Large intestine (tissue), 3 donors: Measurements from ENCODE around the gene MTREX. TPM values are rescaled to one million over a fixed set of nuclear protein-coding genes. Genes with fewer than 3 reads are reported as not detected.
A peak's percentile ranks its signal among the peaks of the same experiment; 100 is the strongest.

Experiments used
- DNase-seq, 2 donors: peaks; one replicate each; pipeline versions ENCODE4 v3.0.0 to v3.0.0-alpha.2; 2013
- H3K27ac ChIP-seq: one replicate; pipeline ENCODE4 v1.5.1; 2013; ENCODE audit warnings: low read length
- H3K27me3 ChIP-seq: 2 replicates; pipeline ENCODE4 v1.6.1; 2013; ENCODE audit warnings: low read length; ENCODE audit not compliant: control insufficient read depth, insufficient read depth
- H3K36me3 ChIP-seq: 2 replicates; pipeline ENCODE4 v1.6.1; 2013; ENCODE audit warnings: low read length; ENCODE audit not compliant: control insufficient read depth, insufficient read depth
- H3K4me1 ChIP-seq: one replicate; pipeline ENCODE4 v1.6.1; 2013; ENCODE audit warnings: low read length; ENCODE audit not compliant: control insufficient read depth, insufficient read depth
- H3K4me3 ChIP-seq: one replicate; pipeline ENCODE4 v1.5.1; 2013; ENCODE audit warnings: low read length
- H3K9me3 ChIP-seq: one replicate; pipeline ENCODE4 v1.6.1; 2013; ENCODE audit warnings: mild to moderate bottlenecking, low read depth, low read length, moderate library complexity; ENCODE audit not compliant: control insufficient read depth
- WGBS: methylation state at CpG from one replicate; pipeline ENCODE4 v1.1.5; 2013; ENCODE audit warnings: low lambda C conversion rate; ENCODE audit not compliant: insufficient coverage; 5-methylcytosine and 5-hydroxymethylcytosine counted together
- polyA plus RNA-seq: library from polyadenylated mRNA; unstranded; fragments of 120-200 nt; gene quantifications from one replicate; pipeline ENCODE4 v1.2.1, GENCODE V29; 2013

Gene MTREX
- polyA plus RNA-seq, 1 donor, result 64.7 TPM

- Histone ChIP-seq H3K27me3 (no peaks in the 10 kb centered on the region), H3K36me3 (peaks cover 31% of the 10 kb centered on the region), H3K4me3 (no peak overlapping the region), H3K27ac (peak overlapping the region; percentile 61), H3K4me1 (no peaks in the 10 kb centered on the region), H3K9me3 (no peaks in the 10 kb centered on the region)
- no peak for DNase-seq
- 100% methylated on average over 1 of the region's 6 CpGs for WGBS
Observed at GRCh38 chr5:55440188-55440646, 132.4 kb downstream of the MTREX start.

- H3K4me1 ChIP-seq, result no peaks in the 10 kb centered on the region
- H3K27me3 ChIP-seq, result no peaks in the 10 kb centered on the region
- no peak for DNase-seq
- peaks cover 23% of the 10 kb centered on the region for H3K36me3 ChIP-seq
- H3K4me3 ChIP-seq, result no peak overlapping the region
- no CpG with 5 or more reads among the region's 3 CpGs for WGBS
- no peak overlapping the region for H3K27ac ChIP-seq
- no peaks in the 10 kb centered on the region for H3K9me3 ChIP-seq
Observed at GRCh38 chr5:55441107-55441771, 133.4 kb downstream of the MTREX start.

GRCh38 chr5:55441954-55442353, 134.2 kb downstream of the MTREX start:
- peaks cover 21% of the 10 kb centered on the region for H3K36me3 ChIP-seq
- H3K4me1 ChIP-seq, result no peaks in the 10 kb centered on the region
- WGBS, result no CpG with 5 or more reads among the region's 1 CpG
- H3K4me3 ChIP-seq, result no peak overlapping the region
- DNase-seq, result no peak
- H3K27ac ChIP-seq, result no peak overlapping the region
- no peaks in the 10 kb centered on the region for H3K9me3 ChIP-seq
- no peaks in the 10 kb centered on the region for H3K27me3 ChIP-seq

- peaks cover 9% of the 10 kb centered on the region for H3K36me3 ChIP-seq
- WGBS, result 92% methylated on average over 2 of the region's 3 CpGs
- no peak for DNase-seq
- no peaks in the 10 kb centered on the region for H3K4me1 ChIP-seq
- no peaks in the 10 kb centered on the region for H3K9me3 ChIP-seq
- H3K4me3 ChIP-seq, result no peak overlapping the region
- H3K27me3 ChIP-seq, result no peaks in the 10 kb centered on the region
- H3K27ac ChIP-seq, result no peak overlapping the region
Observed at GRCh38 chr5:55445791-55446190, 138.0 kb downstream of the MTREX start.

GRCh38 chr5:55446640-55447351, 139.0 kb downstream of the MTREX start:
- Histone ChIP-seq H3K4me1 (no peaks in the 10 kb centered on the region), H3K36me3 (peaks cover 3% of the 10 kb centered on the region), H3K27me3 (no peaks in the 10 kb centered on the region), H3K4me3 (no peak overlapping the region), H3K9me3 (no peaks in the 10 kb centered on the region), H3K27ac (no peak overlapping the region)
- no peak for DNase-seq
- WGBS, result 70% methylated on average over 5 of the region's 8 CpGs

- WGBS, result 100% methylated on average over 1 of the region's 4 CpGs
- H3K36me3 ChIP-seq, result peaks cover 9% of the 10 kb centered on the region
- no peak overlapping the region for H3K27ac ChIP-seq
- DNase-seq, result no peak
- H3K4me3 ChIP-seq, result no peak overlapping the region
- H3K4me1 ChIP-seq, result no peaks in the 10 kb centered on the region
- no peaks in the 10 kb centered on the region for H3K27me3 ChIP-seq
- no peaks in the 10 kb centered on the region for H3K9me3 ChIP-seq
Observed at GRCh38 chr5:55450050-55450765, 142.4 kb downstream of the MTREX start.

- Histone ChIP-seq H3K36me3 (peaks cover 12% of the 10 kb centered on the region), H3K4me1 (no peaks in the 10 kb centered on the region), H3K4me3 (no peak overlapping the region), H3K27ac (no peak overlapping the region), H3K27me3 (no peaks in the 10 kb centered on the region), H3K9me3 (no peaks in the 10 kb centered on the region)
- no peak for DNase-seq
- WGBS, result 100% methylated on average over 1 of the region's 2 CpGs
Observed at GRCh38 chr5:55451976-55452375, 144.2 kb downstream of the MTREX start.

- Histone ChIP-seq H3K27ac (no peak overlapping the region), H3K9me3 (no peaks in the 10 kb centered on the region), H3K36me3 (peaks cover 12% of the 10 kb centered on the region), H3K27me3 (no peaks in the 10 kb centered on the region), H3K4me3 (no peak overlapping the region), H3K4me1 (no peaks in the 10 kb centered on the region)
- no CpG with 5 or more reads among the region's 1 CpG for WGBS
- no peak for DNase-seq
Observed at GRCh38 chr5:55453211-55453610, 145.4 kb downstream of the MTREX start.

GRCh38 chr5:55454282-55454681, 146.5 kb downstream of the MTREX start:
- H3K4me1 ChIP-seq, result no peaks in the 10 kb centered on the region
- no CpG with 5 or more reads among the region's 2 CpGs for WGBS

GRCh38 chr5:55456216-55456895, 148.6 kb downstream of the MTREX start:
- Histone ChIP-seq H3K27ac (no peak overlapping the region), H3K4me1 (no peaks in the 10 kb centered on the region), H3K4me3 (no peak overlapping the region), H3K27me3 (no peaks in the 10 kb centered on the region), H3K9me3 (no peaks in the 10 kb centered on the region), H3K36me3 (peaks cover 11% of the 10 kb centered on the region)
- no peak for DNase-seq
- 100% methylated on average over 3 of the region's 3 CpGs for WGBS

More at GRCh38 chr5:55454282-55454681, 146.5 kb downstream of the MTREX start:
- no peak overlapping the region for H3K4me3 ChIP-seq
- no peak overlapping the region for H3K27ac ChIP-seq
- H3K27me3 ChIP-seq, result no peaks in the 10 kb centered on the region
- DNase-seq, result no peak
- no peaks in the 10 kb centered on the region for H3K9me3 ChIP-seq
- peaks cover 14% of the 10 kb centered on the region for H3K36me3 ChIP-seq
